ENCODE results near the gene RPL38. TPM values are rescaled to one million over a fixed set of nuclear protein-coding genes. Genes with fewer than 3 reads are reported as not detected.

RPL38 gene
- total RNA-seq, 1 donor from 2014 or later = 393 TPM

DNA sequence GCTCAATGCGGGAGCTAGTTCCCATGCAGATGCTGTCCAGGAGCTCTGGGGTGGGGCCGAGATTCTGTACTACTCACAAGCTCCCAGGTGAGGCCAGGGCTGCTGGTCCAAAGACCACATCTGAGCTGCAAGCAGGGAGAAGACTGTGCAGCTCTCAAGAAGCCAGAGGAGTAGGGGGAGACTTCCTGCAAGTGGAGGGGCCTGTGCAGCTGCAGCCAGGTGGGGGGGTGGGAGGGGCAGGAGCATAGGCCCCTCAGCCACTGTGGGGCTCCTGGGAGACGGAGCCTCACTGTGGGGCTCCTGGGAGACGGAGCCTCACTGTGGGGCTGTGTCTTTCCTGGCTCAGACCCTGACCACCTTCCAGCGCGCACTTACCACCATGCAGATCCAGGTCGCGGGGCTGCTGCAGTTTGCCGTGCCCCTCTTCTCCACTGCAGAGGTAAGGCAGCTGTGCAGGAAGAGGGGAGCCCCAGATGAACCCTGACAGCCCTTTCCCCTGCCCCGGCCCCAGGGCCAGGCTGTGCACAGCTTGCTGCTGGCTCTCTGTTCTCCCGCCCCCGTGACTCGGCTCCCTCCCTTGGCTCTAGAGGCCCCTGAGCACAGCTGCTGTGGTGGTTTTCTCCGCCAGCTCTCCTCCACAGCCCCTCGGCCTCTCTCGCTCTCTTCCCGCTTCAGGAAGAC lies 46.3 kb downstream of the RPL38 start:
- Histone ChIP-seq H3K27me3 (no peaks in the 10 kb centered on the region), H3K9me3 (ENCODE audit: low read depth) (no peaks in the 10 kb centered on the region), H3K27ac (no peak overlapping the region), H4K20me1 (ENCODE audit: low read depth) (no peaks in the 10 kb centered on the region), H3K79me2 (ENCODE audit: low read depth) (no peaks in the 10 kb centered on the region), H2AFZ (replicated peaks) (peak overlapping the region; percentile 79), H3K4me2 (no peak overlapping the region), H3K9ac (no peak overlapping the region), H3K36me3 (no peaks in the 10 kb centered on the region), H3K4me1 (peaks cover 25% of the 10 kb centered on the region), H3K4me3 (no peak overlapping the region), H3F3A (ENCODE audit: low read depth) (peaks cover 21% of the 10 kb centered on the region)
- TF ChIP-seq EZH2 (IDR thresholded peaks at IDR 0.05) (no peak), EZH2phosphoT487 (IDR thresholded peaks at IDR 0.05) (no peak)
- TF ChIP-seq, protein P1, sequence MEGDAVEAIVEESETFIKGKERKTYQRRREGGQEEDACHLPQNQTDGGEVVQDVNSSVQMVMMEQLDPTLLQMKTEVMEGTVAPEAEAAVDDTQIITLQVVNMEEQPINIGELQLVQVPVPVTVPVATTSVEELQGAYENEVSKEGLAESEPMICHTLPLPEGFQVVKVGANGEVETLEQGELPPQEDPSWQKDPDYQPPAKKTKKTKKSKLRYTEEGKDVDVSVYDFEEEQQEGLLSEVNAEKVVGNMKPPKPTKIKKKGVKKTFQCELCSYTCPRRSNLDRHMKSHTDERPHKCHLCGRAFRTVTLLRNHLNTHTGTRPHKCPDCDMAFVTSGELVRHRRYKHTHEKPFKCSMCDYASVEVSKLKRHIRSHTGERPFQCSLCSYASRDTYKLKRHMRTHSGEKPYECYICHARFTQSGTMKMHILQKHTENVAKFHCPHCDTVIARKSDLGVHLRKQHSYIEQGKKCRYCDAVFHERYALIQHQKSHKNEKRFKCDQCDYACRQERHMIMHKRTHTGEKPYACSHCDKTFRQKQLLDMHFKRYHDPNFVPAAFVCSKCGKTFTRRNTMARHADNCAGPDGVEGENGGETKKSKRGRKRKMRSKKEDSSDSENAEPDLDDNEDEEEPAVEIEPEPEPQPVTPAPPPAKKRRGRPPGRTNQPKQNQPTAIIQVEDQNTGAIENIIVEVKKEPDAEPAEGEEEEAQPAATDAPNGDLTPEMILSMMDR (IDR thresholded peaks at IDR 0.05) = no peak
- H3K27me3 Mint-ChIP-seq (ENCODE audit: insufficient read depth, low read depth) = peaks cover 8% of the 10 kb centered on the region
- H3K9me3 Mint-ChIP-seq = peaks cover 4% of the 10 kb centered on the region
- peaks cover 33% of the 10 kb centered on the region for H3K4me1 Mint-ChIP-seq
- peaks cover 14% of the 10 kb centered on the region for H3K36me3 Mint-ChIP-seq
- no peak overlapping the region for H3K4me3 Mint-ChIP-seq
- H3K27ac Mint-ChIP-seq = peak overlapping the region; percentile 44
- DNase-seq (ENCODE audit: low spot score) = no peak

DNA sequence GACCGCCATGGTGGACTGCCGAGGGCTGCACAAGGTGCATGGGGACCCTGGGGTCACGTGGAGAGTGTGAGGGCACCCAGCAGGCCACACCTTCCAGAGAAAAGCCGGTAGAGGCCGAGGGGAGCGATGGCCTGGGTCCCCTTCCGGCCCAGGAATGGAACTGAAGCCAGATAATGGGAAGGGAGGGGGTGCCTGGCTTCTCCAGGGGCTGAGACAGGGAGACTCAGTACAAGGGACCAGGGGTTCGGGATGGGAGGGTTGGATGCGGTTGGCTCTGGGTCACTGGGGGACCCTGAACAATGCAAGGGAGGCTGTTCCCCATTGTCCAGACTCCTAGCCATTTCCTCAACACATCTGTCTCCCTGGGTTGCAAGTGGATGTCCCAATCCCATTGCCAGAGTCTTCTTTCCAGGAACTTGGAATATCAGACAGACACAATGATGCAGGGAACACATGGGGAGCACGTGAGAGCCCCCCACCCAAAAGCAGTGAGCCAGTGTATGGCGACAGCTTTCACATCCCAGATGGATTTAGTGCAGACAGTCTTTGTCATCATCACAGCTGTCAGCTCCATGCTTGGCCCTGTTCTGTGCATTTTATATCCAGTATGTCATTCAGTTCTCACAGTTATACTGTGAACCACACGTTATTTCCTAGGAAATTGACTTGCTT lies 47.0 kb downstream of the RPL38 start:
- Histone ChIP-seq H3K9ac (no peak overlapping the region), H3K4me1 (peaks cover 18% of the 10 kb centered on the region), H3K9me3 (ENCODE audit: low read depth) (no peaks in the 10 kb centered on the region), H2AFZ (replicated peaks) (peak overlapping the region; percentile 79), H3K36me3 (no peaks in the 10 kb centered on the region), H3K4me3 (no peak overlapping the region), H3K4me2 (no peak overlapping the region), H3K27me3 (no peaks in the 10 kb centered on the region), H3K79me2 (ENCODE audit: low read depth) (no peaks in the 10 kb centered on the region), H4K20me1 (ENCODE audit: low read depth) (no peaks in the 10 kb centered on the region), H3F3A (ENCODE audit: low read depth) (peaks cover 13% of the 10 kb centered on the region), H3K27ac (no peak overlapping the region)
- H3K27ac Mint-ChIP-seq = peak overlapping the region; percentile 44
- peaks cover 14% of the 10 kb centered on the region for H3K36me3 Mint-ChIP-seq
- TF ChIP-seq EZH2phosphoT487 (IDR thresholded peaks at IDR 0.05) = no peak
- TF ChIP-seq, protein P1 (IDR thresholded peaks at IDR 0.05) = no peak
- TF ChIP-seq EZH2 (IDR thresholded peaks at IDR 0.05) = no peak
- H3K27me3 Mint-ChIP-seq (ENCODE audit: insufficient read depth, low read depth) = peaks cover 9% of the 10 kb centered on the region
- no peak overlapping the region for H3K4me3 Mint-ChIP-seq
- H3K4me1 Mint-ChIP-seq = peaks cover 28% of the 10 kb centered on the region
- no peak for DNase-seq (ENCODE audit: low spot score)
- peaks cover 4% of the 10 kb centered on the region for H3K9me3 Mint-ChIP-seq

DNA sequence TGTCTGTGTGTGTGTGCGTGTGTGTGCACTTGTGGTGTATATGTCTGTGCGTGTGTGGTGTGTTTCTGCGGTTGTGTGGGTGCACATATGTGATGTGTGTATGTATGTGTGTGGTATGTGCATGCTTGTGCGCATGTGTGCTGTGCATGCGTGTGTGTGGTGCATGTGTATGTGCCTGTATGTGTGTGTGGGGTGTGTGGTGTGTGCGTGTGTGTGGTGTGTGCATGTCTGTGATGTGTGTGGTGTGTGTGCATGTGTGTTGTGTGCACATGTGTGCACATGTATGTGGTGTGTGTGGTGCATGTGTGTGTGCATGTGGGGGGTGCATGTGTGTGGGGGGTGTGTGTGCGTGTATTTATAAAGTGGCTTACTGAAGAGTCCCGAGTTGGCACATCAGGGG lies 47.6 kb downstream of the RPL38 start:
- peaks cover 23% of the 10 kb centered on the region for H3K4me1 Mint-ChIP-seq
- Histone ChIP-seq H3K27me3 (no peaks in the 10 kb centered on the region), H3K4me1 (peaks cover 13% of the 10 kb centered on the region), H3K4me2 (no peak overlapping the region), H3K27ac (no peak overlapping the region), H3K4me3 (no peak overlapping the region), H3F3A (ENCODE audit: low read depth) (peaks cover 8% of the 10 kb centered on the region), H2AFZ (replicated peaks) (no peak overlapping the region), H4K20me1 (ENCODE audit: low read depth) (no peaks in the 10 kb centered on the region), H3K9ac (no peak overlapping the region), H3K9me3 (ENCODE audit: low read depth) (no peaks in the 10 kb centered on the region), H3K36me3 (no peaks in the 10 kb centered on the region), H3K79me2 (ENCODE audit: low read depth) (no peaks in the 10 kb centered on the region)
- H3K27me3 Mint-ChIP-seq (ENCODE audit: insufficient read depth, low read depth) = peaks cover 11% of the 10 kb centered on the region
- peaks cover 4% of the 10 kb centered on the region for H3K9me3 Mint-ChIP-seq
- no peak overlapping the region for H3K4me3 Mint-ChIP-seq
- peak overlapping the region; percentile 11 for H3K27ac Mint-ChIP-seq
- TF ChIP-seq, protein P1 (IDR thresholded peaks at IDR 0.05) = no peak
- DNase-seq (ENCODE audit: low spot score) = no peak
- H3K36me3 Mint-ChIP-seq = peaks cover 14% of the 10 kb centered on the region
